ENCODE results near the gene BTBD7.

Gene BTBD7

GRCh38 chr14:93306812-93307211, 26.0 kb downstream of the BTBD7 start:
- no peak for DNase-seq (ENCODE audit: low read depth, low spot score)
- H3K4me3 ChIP-seq (ENCODE audit: low read length): no peak overlapping the region

- DNase-seq (ENCODE audit: low read depth, low spot score): no peak
- H3K4me3 ChIP-seq (ENCODE audit: low read length): no peak overlapping the region
Observed at GRCh38 chr14:93305725-93306418, 27.0 kb downstream of the BTBD7 start.

- no peak for DNase-seq (ENCODE audit: low read depth, low spot score)
- H3K4me3 ChIP-seq (ENCODE audit: low read length): no peak overlapping the region
Observed at GRCh38 chr14:93304771-93305170, 28.1 kb downstream of the BTBD7 start.

GRCh38 chr14:93303659-93304058, 29.2 kb downstream of the BTBD7 start:
- DNase-seq (ENCODE audit: low read depth, low spot score): no peak
- H3K4me3 ChIP-seq (ENCODE audit: low read length): no peak overlapping the region

GRCh38 chr14:93302688-93303581, 29.9 kb downstream of the BTBD7 start:
- no peak overlapping the region for H3K4me3 ChIP-seq (ENCODE audit: low read length)
- DNase-seq (ENCODE audit: low read depth, low spot score): no peak

GRCh38 chr14:93301821-93302447, 30.9 kb downstream of the BTBD7 start:
- H3K4me3 ChIP-seq (ENCODE audit: low read length): no peak overlapping the region
- DNase-seq (ENCODE audit: low read depth, low spot score): no peak

- DNase-seq (ENCODE audit: low read depth, low spot score): no peak
- no peak overlapping the region for H3K4me3 ChIP-seq (ENCODE audit: low read length)
Observed at GRCh38 chr14:93299866-93300265, 33.0 kb downstream of the BTBD7 start.

GRCh38 chr14:93299416-93299815, 33.4 kb downstream of the BTBD7 start:
- no peak for DNase-seq (ENCODE audit: low read depth, low spot score)
- H3K4me3 ChIP-seq (ENCODE audit: low read length): no peak overlapping the region

GRCh38 chr14:93295541-93296220, 37.2 kb downstream of the BTBD7 start:
- no peak for DNase-seq (ENCODE audit: low read depth, low spot score)
- no peak overlapping the region for H3K4me3 ChIP-seq (ENCODE audit: low read length)

- DNase-seq (ENCODE audit: low read depth, low spot score): no peak
- H3K4me3 ChIP-seq (ENCODE audit: low read length): no peak overlapping the region
Observed at GRCh38 chr14:93286212-93286890, 46.5 kb downstream of the BTBD7 start.

GRCh38 chr14:93285044-93285443, 47.8 kb downstream of the BTBD7 start:
- DNase-seq (ENCODE audit: low read depth, low spot score): no peak
- H3K4me3 ChIP-seq (ENCODE audit: low read length): no peak overlapping the region

GRCh38 chr14:93281937-93282336, 50.9 kb downstream of the BTBD7 start:
- H3K4me3 ChIP-seq (ENCODE audit: low read length): no peak overlapping the region
- DNase-seq (ENCODE audit: low read depth, low spot score): no peak

- H3K4me3 ChIP-seq (ENCODE audit: low read length): no peak overlapping the region
- DNase-seq (ENCODE audit: low read depth, low spot score): no peak
Observed at GRCh38 chr14:93280743-93281142, 52.1 kb downstream of the BTBD7 start.

GRCh38 chr14:93276031-93276716, 56.7 kb downstream of the BTBD7 start:
- DNase-seq (ENCODE audit: low read depth, low spot score): no peak
- no peak overlapping the region for H3K4me3 ChIP-seq (ENCODE audit: low read length)

- no peak for DNase-seq (ENCODE audit: low read depth, low spot score)
- H3K4me3 ChIP-seq (ENCODE audit: low read length): no peak overlapping the region
Observed at GRCh38 chr14:93274055-93274806, 58.6 kb downstream of the BTBD7 start.

GRCh38 chr14:93271111-93271510, 61.7 kb downstream of the BTBD7 start:
- no peak overlapping the region for H3K4me3 ChIP-seq (ENCODE audit: low read length)
- DNase-seq (ENCODE audit: low read depth, low spot score): no peak

- H3K4me3 ChIP-seq (ENCODE audit: low read length): no peak overlapping the region
- no peak for DNase-seq (ENCODE audit: low read depth, low spot score)
Observed at GRCh38 chr14:93269341-93270068, 63.3 kb downstream of the BTBD7 start.
